Left renal pelvis (tissue), 4 donors: ENCODE measurements around the gene TRPT1. TPM values are rescaled to one million over a fixed set of nuclear protein-coding genes. Genes with fewer than 3 reads are reported as not detected.
A peak's percentile ranks its signal among the peaks of the same experiment; 100 is the strongest.

ENCODE experiments used
- DNase-seq, 4 donors: peaks; one replicate each; pipeline ENCODE4 v3.0.0-alpha.2; 2013; ENCODE audit warnings: low read depth in 4 of 4, low spot score in 3 of 4
- polyA plus RNA-seq, 4 donors: library from polyadenylated mRNA; unstranded; fragments of 120-200 nt; gene quantifications; one replicate each; pipeline ENCODE4 v1.2.1, GENCODE V29; 2013; ENCODE audit not compliant: insufficient read length in 4 of 4

The TRPT1 gene
- polyA plus RNA-seq, 4 donors, result 25.7 to 56.1 (median 40.1) TPM

- no peak for DNase-seq
Observed at GRCh38 chr11:64211181-64211872, 14.7 kb downstream of the TRPT1 start.

GRCh38 chr11:64210301-64211020 lies 15.5 kb downstream of the TRPT1 start:
- DNase-seq, result no peak

GRCh38 chr11:64209563-64209843 lies 16.5 kb downstream of the TRPT1 start:
- DNase-seq, result no peak

- no peak for DNase-seq
Observed at GRCh38 chr11:64208796-64209562, 17.0 kb downstream of the TRPT1 start.

GRCh38 chr11:64208086-64208795 lies 17.7 kb downstream of the TRPT1 start:
- no peak for DNase-seq

- no peak for DNase-seq
Observed at GRCh38 chr11:64207256-64208085, 18.5 kb downstream of the TRPT1 start.

- DNase-seq, result no peak
Observed at GRCh38 chr11:64206457-64207255, 19.3 kb downstream of the TRPT1 start, which contains the start of gene FERMT3. Gene FERMT3, plus strand, starts transcription at chr11:64206721. Its CDS starts 644 bp downstream, at chr11:64207365.

GRCh38 chr11:64204464-64204989 lies 21.5 kb downstream of the TRPT1 start:
- peak; percentile 76 to 86 (median 76) for DNase-seq

GRCh38 chr11:64204080-64204440 lies 21.9 kb downstream of the TRPT1 start:
- no peak for DNase-seq

GRCh38 chr11:64203421-64204079 lies 22.4 kb downstream of the TRPT1 start:
- no peak for DNase-seq

- DNase-seq, result no peak
Observed at GRCh38 chr11:64202992-64203391, 23.0 kb downstream of the TRPT1 start.

- no peak for DNase-seq
Observed at GRCh38 chr11:64201543-64201942, 24.4 kb downstream of the TRPT1 start.

- DNase-seq, result no peak
Observed at GRCh38 chr11:64198511-64198910, 27.5 kb downstream of the TRPT1 start.

GRCh38 chr11:64196626-64197025 lies 29.4 kb downstream of the TRPT1 start:
- no peak for DNase-seq

GRCh38 chr11:64192434-64192833 lies 33.6 kb downstream of the TRPT1 start:
- no peak for DNase-seq

GRCh38 chr11:64186492-64187165 lies 39.4 kb downstream of the TRPT1 start:
- no peak for DNase-seq

GRCh38 chr11:64185693-64186491 lies 40.1 kb downstream of the TRPT1 start, which contains the start of gene STIP1:
Gene STIP1, plus strand, starts transcription at chr11:64186171. Its CDS starts 91 bp downstream, at chr11:64186262.
- peak; percentile 99 to 100 (median 100) for DNase-seq
